Posterior vena cava (tissue), 2 donors: ENCODE results near the gene DIP2B. TPM values are rescaled to one million over a fixed set of nuclear protein-coding genes. Genes with fewer than 3 reads are reported as not detected.
"Not testable (repeated sequence)": the region's sequence is repeated elsewhere in the genome, so short reads cannot be mapped to it uniquely, and the experiment has no call there.

Experiments
- DNase-seq: peaks from one replicate; pipeline ENCODE4 v3.0.0-alpha.2; 2020; ENCODE audit warnings: low spot score
- intact Hi-C, 2 donors: fragments of 100-400 bp; cut with DNase I; formaldehyde crosslinking; loops; one replicate each; pipeline versions ENCODE4 v1.14.1 to v1.14.2; 2022 to 2023
- long read RNA-seq, 2 donors: library from polyadenylated mRNA; unstranded; transcript quantifications; one replicate each; pipeline ENCODE4 v2.0.0, GENCODE V29; 2020 to 2021
- total RNA-seq, 2 donors: library from RNA; stranded (reverse); fragmentation: NEBNext Ultra II Directional; extraction: Animal tissue kit (Norgen Biotek cat#: 25700); gene quantifications; one replicate each; pipeline ENCODE4 v1.2.1, GENCODE V29; 2021
- donor health status: DM: yes; HTN: yes; CAD: no.
- donor health status: DM: yes; HTN: yes; CAD: no.

The DIP2B gene, protein sequence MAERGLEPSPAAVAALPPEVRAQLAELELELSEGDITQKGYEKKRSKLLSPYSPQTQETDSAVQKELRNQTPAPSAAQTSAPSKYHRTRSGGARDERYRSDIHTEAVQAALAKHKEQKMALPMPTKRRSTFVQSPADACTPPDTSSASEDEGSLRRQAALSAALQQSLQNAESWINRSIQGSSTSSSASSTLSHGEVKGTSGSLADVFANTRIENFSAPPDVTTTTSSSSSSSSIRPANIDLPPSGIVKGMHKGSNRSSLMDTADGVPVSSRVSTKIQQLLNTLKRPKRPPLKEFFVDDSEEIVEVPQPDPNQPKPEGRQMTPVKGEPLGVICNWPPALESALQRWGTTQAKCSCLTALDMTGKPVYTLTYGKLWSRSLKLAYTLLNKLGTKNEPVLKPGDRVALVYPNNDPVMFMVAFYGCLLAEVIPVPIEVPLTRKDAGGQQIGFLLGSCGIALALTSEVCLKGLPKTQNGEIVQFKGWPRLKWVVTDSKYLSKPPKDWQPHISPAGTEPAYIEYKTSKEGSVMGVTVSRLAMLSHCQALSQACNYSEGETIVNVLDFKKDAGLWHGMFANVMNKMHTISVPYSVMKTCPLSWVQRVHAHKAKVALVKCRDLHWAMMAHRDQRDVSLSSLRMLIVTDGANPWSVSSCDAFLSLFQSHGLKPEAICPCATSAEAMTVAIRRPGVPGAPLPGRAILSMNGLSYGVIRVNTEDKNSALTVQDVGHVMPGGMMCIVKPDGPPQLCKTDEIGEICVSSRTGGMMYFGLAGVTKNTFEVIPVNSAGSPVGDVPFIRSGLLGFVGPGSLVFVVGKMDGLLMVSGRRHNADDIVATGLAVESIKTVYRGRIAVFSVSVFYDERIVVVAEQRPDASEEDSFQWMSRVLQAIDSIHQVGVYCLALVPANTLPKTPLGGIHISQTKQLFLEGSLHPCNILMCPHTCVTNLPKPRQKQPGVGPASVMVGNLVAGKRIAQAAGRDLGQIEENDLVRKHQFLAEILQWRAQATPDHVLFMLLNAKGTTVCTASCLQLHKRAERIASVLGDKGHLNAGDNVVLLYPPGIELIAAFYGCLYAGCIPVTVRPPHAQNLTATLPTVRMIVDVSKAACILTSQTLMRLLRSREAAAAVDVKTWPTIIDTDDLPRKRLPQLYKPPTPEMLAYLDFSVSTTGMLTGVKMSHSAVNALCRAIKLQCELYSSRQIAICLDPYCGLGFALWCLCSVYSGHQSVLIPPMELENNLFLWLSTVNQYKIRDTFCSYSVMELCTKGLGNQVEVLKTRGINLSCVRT (N-terminal part only)
- total RNA-seq, result 10 to 100 TPM; 13.7 to 14.0 TPM
- long read RNA-seq, donor 1, partial matches to known transcripts, result 0 of 6 reads
- long read RNA-seq, donor 1, other reads (novel, unspliced or antisense), result 6 of 6 reads
- long read RNA-seq, donor 2, partial matches to known transcripts, result 1 of 4 reads
- long read RNA-seq, donor 2, other reads (novel, unspliced or antisense), result 3 of 4 reads

DNA sequence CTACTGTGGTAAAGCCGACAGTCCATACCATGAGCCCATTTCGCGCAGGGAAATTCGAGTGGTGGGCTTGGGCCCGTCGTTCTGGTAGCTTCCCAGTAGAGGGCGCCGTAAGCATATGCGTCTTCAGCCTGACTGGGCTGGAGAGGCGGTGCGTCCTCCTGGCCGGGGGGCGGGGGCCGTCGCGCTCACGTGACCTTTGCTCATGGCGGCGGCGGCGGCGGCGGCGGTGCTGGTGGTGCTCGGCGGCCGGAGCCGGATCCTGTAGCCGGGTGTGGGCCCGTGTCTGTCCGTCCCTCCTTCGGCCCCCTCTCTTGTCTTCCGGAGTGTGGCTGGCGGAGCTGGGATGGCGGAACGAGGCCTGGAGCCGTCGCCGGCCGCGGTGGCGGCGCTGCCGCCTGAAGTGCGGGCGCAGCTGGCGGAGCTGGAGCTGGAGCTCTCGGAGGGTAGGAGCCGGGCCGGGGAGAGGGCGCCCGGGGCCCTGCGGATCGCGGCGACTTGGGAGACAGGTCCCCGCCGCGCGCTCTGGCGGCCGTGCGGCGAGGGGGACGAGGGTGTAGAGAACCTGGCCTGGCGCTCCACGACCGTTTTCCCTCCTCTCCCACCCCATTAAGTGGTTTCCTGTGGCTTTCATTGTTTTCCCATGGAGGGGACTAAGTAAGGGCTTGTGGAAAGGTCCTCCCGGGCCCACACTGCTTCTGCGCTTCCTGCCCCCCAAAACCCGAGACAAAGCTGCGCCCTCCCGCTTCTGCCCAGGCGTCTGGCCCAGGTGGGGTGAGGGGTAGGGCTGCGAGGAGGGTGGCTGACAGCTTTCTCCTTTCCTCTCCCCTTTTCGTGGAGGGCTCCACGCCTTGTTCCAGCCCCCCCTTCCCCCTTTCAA is at the start of gene DIP2B:
DIP2B (plus strand) TSS at position 188 of the 877 bp plus-strand sequence; CDS start at position 344, 156 bp downstream.
- DNase-seq, result peak; percentile 99
- intact Hi-C loops, result loop anchor here (5.0 kb wide), 1 partner anchor 132 kb away; no protein-coding TSS in a partner anchor

DNA sequence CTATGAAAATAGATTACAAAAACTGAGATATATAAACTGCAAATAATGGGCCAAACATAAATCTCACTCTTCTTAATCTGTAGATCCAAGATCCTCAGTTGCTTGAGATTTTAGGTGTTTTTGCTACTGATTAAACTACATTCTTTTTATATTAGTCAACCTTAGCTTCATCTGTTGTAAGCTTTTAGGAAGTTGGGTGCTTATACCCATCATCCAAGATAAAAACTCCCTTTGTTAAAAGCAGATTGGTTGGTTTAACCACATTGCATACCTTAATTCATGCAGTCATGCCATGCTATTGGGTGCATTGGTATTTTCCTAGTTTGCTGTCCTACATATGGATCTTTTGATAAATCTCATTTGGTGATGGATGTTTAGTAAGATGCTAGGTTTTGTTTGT is 46.2 kb upstream of the DIP2B start:
- intact Hi-C loops, result no loop called here
- DNase-seq, result no peak

DNA sequence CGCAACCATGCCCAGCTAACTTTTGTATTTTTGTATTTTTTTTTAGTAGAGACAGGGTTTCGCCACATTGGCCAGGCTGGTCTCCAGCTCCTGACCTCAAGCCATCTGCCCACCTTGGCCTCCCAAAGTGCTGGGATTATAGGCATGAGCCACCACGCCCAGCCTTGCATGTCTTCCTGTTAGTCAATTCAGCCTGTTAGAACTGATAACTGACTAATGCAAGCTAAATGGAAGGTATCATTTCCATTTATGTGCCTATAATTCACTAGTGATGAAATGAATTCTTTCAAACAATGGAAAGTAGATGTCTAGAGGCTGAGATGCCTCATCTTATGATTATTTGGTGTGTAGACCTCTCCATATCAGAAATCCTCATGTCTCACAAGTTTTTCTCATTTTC is 37.3 kb upstream of the DIP2B start:
- DNase-seq, result no peak
- intact Hi-C loops, result no loop called here

DNA sequence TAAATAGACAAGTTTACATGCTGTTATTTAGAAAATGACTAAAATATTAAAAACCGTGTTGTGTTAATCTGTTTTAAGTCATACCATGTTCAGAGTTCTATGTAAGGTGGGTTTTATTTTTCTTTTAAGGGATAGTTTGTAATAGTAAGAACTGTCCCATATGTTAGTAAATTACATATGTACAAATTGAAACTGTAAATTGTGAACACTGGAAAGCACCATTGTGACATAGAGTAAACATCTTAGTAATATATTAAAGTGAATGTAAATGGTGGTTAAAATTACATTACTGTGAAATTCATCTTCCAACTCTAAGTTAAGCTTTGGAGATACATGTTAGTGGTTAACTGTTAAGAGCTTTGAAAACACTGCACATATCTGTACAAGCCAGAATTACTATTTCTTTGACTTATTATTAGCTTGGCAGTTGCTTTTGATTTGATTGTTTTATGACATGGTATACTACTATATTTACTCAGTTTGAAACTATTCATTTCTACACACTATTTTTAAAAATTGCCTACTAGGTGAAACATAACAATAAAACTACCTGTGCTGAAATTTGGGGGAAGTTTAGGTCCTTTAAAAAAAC is 27.4 kb upstream of the DIP2B start:
- intact Hi-C loops, result no loop called here
- DNase-seq, result no peak

DNA sequence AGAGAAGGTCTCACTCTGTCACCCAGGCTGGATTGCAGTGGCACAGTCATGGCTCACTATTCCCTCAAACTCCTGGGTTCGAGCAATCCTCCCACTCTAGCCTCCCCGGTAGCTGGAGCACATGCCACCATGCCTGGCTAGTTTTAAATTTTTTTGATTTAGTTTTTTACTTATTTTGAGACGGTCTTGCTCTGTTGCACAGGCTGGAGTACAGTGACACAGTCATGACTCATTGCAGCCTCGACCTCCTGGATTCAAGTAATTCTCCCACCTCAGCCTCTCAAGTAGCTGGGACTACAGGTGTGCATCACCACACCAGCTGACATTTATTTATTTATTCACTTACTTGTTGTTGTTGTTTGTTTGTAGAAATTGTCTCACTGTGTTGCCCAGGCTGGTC is 22.2 kb upstream of the DIP2B start:
- no peak for DNase-seq
- intact Hi-C loops, result no loop called here

DNA sequence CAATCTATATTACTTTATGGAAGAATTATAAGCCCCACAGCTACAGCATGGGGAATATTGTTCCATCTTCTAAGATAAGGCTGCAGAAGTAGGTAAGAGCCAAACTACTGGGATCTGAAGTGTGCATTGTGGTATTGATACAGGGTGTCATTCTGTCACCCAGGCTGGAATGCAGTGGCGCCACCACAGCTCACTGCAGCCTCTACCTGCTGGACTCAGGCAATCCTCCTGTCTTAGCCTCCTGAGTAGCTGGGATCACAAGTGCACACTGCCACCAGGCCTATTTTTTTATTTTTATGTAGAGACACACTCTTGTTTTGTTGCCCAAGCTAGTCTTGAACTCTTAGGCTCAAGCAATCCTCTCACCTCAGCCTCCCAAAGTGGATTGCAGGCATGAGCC is 21.3 kb upstream of the DIP2B start:
- DNase-seq, result no peak
- intact Hi-C loops, result no loop called here

DNA sequence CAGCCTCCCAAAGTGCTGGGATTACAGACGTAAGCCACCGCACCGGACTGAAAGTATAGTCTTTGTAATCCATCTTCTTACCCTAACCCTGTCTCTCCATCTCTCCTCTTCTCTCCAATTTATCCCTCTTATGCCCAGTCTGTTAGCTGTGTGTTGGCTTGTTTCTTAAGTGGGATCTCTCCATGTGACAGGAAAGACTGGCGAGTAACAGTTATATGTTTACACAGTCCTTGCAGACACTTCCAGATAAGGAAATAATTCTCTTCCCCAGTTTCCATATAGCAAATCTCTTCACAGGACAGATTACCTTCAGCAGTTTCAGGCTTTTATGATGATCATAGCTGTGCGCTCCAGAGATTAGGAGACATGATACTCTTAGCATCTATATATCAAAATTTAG is 16.0 kb upstream of the DIP2B start:
- no peak for DNase-seq
- intact Hi-C loops, result no loop called here

DNA sequence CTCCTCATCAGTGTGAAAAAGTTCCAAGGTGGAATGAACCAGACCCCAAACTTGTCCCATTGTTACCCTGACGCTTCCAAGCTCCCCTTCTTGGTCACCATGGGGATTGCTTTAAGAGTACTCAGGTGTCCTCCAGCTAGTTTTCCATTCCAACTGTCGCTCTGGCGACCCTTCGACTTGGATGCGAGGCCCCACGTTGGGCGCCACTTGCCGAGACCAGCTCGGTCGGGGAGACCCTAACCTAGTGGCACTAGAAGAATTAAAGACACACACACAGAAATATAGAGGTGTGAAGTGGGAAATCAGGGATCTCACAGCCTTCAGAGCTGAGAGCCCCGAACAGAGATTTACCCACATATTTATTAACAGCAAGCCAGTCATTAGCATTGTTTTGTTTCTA is 6.7 kb upstream of the DIP2B start:
- intact Hi-C loops, DNase-seq: not testable (repeated sequence)

DNA sequence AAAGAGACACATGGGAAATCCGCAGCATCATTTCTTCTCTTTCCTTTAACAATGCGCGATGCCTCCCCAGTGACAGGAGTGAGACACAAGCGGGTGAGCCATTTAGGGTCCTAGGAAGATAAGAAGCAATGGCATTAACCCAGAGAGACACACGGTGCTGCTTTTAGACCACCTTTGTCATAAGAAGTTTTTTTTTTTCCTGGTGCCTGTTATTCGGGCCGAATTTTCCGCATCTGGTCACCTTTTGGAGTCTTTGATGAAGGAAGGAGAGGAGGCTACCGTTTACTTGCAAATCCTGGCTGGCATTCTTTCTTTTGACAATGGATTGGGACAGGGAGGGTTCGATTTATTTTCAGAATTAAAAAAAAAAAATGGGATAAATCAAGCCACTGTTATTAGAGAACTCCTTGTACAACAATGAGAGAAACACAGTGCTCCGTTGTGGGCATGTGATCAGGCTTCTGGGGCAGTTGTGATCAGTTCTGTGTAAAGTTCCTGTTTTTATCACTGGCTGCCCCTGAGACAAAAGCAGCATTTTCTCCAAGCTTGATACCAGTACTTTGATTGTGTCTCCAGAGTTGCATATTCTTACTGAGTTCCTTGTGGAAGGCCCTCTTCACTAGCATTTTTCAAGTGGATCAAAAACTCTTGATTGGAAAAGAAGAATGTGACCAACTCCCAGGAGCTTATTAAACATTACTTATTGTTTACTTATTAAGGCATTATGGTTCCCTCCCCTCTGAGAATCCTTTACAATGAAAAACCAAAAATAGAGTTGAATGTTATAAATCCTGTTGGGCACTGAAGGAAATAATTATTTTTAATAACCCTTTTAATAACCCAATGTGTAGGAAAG is 1.1 kb downstream of the DIP2B start:
- DNase-seq, result no peak
- intact Hi-C loops, result no loop called here

DNA sequence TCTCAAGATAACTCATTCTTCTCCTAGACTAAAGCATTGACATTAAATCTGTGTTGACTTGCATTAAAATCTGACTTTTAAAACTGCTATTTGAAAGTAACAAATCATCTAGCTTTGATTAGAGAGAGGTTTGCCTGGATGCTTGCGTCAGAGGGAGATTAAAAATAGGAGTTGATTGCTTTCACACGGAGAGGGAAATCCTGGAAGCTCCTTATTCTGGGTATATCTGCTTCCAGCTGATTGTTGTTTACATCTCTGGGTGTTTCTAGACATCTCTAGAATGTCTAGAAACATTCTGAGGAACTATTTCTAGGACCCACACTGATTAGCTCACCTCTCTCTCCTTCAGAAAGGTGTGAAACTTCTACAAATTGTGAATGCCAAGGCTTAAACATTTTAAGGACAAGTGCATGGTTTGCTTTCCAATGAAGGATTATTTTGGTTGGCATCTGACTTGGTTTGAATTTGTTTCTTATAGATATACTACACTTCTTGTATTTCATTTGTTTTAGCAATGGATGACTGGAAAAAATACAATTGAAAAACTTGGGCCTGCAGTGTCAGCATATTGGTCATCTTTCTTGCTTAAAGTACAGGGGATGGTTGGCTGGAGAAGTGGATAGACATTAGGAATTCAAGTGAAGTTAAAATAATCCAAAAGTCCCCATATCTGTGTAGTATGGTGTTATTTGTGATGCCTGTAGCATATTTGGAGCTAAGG is 2.1 kb downstream of the DIP2B start:
- intact Hi-C loops, result no loop called here
- DNase-seq, result no peak

DNA sequence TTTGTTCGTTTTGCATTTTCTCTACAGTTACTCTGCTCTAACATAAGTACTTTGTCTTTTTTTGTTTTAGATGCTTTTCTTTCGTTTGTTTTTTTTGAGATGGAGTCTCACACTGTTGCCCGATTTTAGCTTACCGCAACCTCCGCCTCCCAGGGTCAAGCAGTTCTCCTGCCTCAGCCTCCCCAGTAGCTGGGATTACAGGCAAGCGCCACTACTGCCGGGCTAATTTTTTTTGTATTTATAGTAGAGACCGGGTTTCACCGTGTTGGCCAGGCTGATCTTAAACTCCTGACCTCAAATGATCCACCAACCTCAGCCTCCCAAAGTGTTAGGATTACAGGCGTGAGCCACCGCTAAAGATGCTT is 2.7 kb downstream of the DIP2B start:
- no peak for DNase-seq
- intact Hi-C loops, result no loop called here

DNA sequence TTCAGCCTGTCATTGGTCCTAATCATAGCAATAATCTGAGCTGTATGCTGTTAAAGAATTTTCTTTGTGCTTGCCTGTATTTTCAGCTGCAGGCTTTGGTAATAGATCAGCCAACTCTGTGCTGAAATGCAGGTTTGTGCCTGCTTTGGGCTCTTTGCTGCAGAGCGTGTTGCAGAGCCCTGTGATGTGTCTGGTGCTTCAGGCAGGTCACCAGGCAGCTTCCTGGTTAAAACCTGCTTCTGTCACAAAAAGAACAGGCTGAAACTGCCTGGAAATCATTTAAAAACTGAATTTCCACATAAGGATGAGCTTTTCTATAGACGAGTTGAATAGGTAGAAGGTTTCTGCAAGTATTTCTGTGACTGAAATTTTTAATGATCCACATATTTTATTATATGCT is 3.1 kb downstream of the DIP2B start:
- intact Hi-C loops, result no loop called here

DNA sequence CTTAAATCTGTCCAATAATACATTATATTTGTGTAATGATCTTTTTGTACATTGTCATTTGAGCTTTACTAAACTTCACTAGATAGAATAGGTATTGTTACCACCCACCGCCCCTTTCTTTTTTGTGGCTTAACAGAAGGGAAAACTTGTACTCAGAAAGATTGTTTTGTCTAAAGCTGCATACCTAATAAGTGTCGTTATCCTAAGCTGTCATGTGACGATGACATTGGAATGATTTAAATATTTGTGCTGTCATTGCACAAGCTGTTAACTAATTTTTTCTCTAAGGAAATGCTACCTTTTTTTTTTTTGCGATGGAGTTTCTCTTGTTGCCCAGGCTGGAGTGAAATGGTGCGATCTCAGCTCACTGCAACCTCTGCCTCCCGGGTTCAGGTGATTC is 3.6 kb downstream of the DIP2B start:
- DNase-seq, result no peak
- intact Hi-C loops, result no loop called here

More for the DNA sequence above, 3.1 kb downstream of the DIP2B start:
- DNase-seq, result no peak

DNA sequence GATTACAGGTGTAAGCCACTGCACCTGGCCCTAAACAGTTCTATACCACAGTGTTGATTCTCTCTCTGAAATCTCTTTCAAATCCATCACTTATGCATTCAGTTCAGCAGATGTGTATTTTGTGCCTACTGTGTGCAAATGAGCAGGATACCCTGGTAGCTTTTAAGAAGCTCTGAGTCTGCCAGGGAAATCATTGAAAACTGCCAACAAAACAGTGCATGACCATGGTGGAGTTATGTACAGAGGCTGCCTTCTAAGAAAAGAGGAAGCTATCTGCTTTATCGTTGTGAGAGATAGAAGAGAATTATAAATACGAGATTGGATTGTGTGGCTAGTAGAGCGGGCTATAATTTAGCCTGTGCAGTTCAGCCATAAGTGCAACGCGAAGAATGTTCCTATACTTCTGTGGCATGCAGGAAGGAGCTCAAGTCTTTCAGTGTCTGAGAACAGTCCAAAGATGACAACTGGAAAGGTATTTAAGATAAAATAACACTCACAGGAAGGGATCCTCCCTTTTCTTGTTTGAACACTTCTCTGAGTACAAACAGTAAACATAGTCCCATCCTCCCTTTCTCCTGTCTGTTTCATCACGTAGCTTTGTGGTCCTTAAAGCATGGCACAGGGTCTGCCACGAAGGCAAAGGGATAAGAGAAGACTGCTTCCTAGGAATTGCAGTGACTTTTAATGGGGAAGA is 4.3 kb downstream of the DIP2B start:
- intact Hi-C loops, result no loop called here
- DNase-seq, result no peak

DNA sequence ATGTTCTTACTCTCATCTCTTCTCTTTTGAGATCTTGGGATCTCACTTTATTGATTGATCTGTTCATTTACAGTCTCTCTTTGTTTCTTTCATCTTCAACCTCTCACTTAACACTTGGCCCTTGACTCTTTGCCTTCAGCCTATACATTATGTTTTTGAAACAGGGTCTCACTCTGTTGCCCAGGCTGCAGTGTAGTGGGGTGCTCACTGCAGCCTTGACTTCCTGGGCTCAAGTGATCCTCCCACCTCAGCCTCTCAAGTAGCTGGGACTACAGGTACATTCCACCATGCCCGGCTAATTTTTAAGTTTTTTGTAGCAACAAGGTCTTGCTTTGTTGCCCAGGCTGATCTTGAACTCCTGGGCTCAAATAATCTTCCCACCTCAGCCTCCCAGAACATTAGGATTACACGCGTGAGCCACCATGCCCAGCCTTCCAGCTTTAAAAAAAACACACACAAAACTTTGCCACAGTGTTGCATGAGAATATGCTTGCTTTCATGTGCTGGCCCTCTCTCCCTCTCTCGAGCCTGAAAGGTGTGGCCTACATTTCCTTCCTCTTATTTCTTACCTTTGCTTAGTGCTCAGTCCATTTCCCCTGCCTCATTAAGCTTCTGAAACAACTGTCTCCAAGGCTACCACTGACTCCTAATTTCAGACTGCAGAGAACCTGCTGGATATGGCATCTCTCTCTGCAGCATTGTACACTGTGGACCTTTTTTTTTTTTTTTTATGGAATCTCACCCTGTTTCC is 9.9 kb downstream of the DIP2B start:
- intact Hi-C loops, result loop anchor here in 1 of 2 donors (1.0 kb wide), 1 partner anchor 30 kb away; no protein-coding TSS in a partner anchor
- no peak for DNase-seq
